Keratinocyte (primary cell): ENCODE data around the gene MAX. TPM values are rescaled to one million over a fixed set of nuclear protein-coding genes. Genes with fewer than 3 reads are reported as not detected.

ENCODE experiments used
- DNase-seq: peaks from one replicate; pipeline ENCODE4 v3.0.0-alpha.2; 2011; ENCODE audit warnings: low read depth, missing footprints, low spot score
- FAIRE-seq: peaks from 2 replicates; lab custom pipeline; 2011; peaks lifted over from hg19 to GRCh38; lab: Jason Lieb, UNC
- H2AFZ ChIP-seq: 2 replicates; pipeline ENCODE4 v1.6.0; 2012; ENCODE audit warnings: low read length, control low read depth, inconsistent platforms; ENCODE audit not compliant: control insufficient read depth
- H3K27ac ChIP-seq: 2 replicates; pipeline ENCODE4 v1.5.1; 2011; ENCODE audit warnings: low read length; ENCODE audit not compliant: control insufficient read depth, insufficient read depth
- H3K27me3 ChIP-seq: 3 replicates; pipeline ENCODE4 v1.6.0; 2011; ENCODE audit warnings: low read length; ENCODE audit not compliant: control insufficient read depth, insufficient read depth; ENCODE audit errors: extremely low read depth
- H3K36me3 ChIP-seq, 2 experiments: 2 replicates in 1 of 2; 3 replicates in 1 of 2; pipeline ENCODE4 v1.5.1; 2011; ENCODE audit warnings: low read length in 2 of 2, mild to moderate bottlenecking in 1 of 2; ENCODE audit not compliant: control insufficient read depth in 2 of 2, insufficient read depth in 2 of 2; ENCODE audit errors: extremely low read depth in 1 of 2
- H3K4me1 ChIP-seq: 3 replicates; pipeline ENCODE4 v1.5.1; 2011; ENCODE audit warnings: low read length; ENCODE audit not compliant: control insufficient read depth, insufficient read depth; ENCODE audit errors: extremely low read depth
- H3K4me2 ChIP-seq: 3 replicates; pipeline ENCODE4 v1.6.0; 2011; ENCODE audit warnings: low read depth, low read length; ENCODE audit not compliant: control insufficient read depth, insufficient read depth; ENCODE audit errors: extremely low read depth
- H3K4me3 ChIP-seq, 3 experiments: fragments of 200-600 bp in 1 of 3; sonication (generic) in 1 of 3; 2 replicates in 2 of 3; 3 replicates in 1 of 3; pipeline ENCODE4 v1.5.1; 2011 to 2016; ENCODE audit warnings: low read length in 3 of 3, mild to moderate bottlenecking in 3 of 3, control low read depth in 2 of 3, inconsistent platforms in 1 of 3, low read depth in 1 of 3, mixed read lengths in 1 of 3, mixed run types in 1 of 3, moderate library complexity in 1 of 3; ENCODE audit not compliant: control insufficient read depth in 2 of 3, insufficient read depth in 2 of 3; ENCODE audit errors: extremely low read depth in 1 of 3
- H3K79me2 ChIP-seq: 2 replicates; pipeline ENCODE4 v1.6.0; 2012; ENCODE audit warnings: low read length; ENCODE audit not compliant: control insufficient read depth, insufficient read depth
- H3K9ac ChIP-seq: 3 replicates; pipeline ENCODE4 v1.6.0; 2011; ENCODE audit warnings: low read length; ENCODE audit not compliant: control insufficient read depth, insufficient read depth; ENCODE audit errors: extremely low read depth
- H3K9me1 ChIP-seq: 3 replicates; pipeline ENCODE4 v1.6.0; 2011; ENCODE audit warnings: low read length; ENCODE audit not compliant: control insufficient read depth, insufficient read depth; ENCODE audit errors: extremely low read depth
- H3K9me3 ChIP-seq: 2 replicates; pipeline ENCODE4 v1.5.1; 2012; ENCODE audit warnings: low read depth, low read length; ENCODE audit not compliant: control insufficient read depth
- H4K20me1 ChIP-seq: 3 replicates; pipeline ENCODE4 v1.6.0; 2011; ENCODE audit warnings: low read length; ENCODE audit not compliant: control insufficient read depth, insufficient read depth; ENCODE audit errors: extremely low read depth
- EZH2 ChIP-seq: IDR thresholded peaks from one replicate; pipeline ENCODE4 v1.6.1; 2012; ENCODE audit warnings: inconsistent platforms, mild to moderate bottlenecking, low read length, moderate library complexity
- dilution Hi-C: fragments of 300-500 bp; cut with MboI; formaldehyde crosslinking; loops from one replicate; pipeline ENCODE4 v1.7.0; 2020; ENCODE audit warnings: low sequenced_read_pairs; ENCODE audit not compliant: extremely low pct_ligation_motif_present
- polyA plus RNA-seq, 5 experiments: library from polyadenylated mRNA; depleted of rRNA in 3 of 5; stranded (reverse) in 3 of 5; stranded (forward) in 1 of 5; unstranded in 1 of 5; fragments of >200 nt; gene quantifications; 1 replicate in 1 of 5; 2 replicates in 3 of 5; 3 replicates in 1 of 5; pipeline versions ENCODE4 v1.2.1 to v1.2.3, GENCODE V29; 2011 to 2012; ENCODE audit warnings: missing spikeins in 2 of 5, low read depth in 1 of 5, low replicate concordance in 1 of 5
- TF ChIP-seq, protein P1 (sequence below), 3 experiments: IDR thresholded peaks in 1 of 3; conservative IDR thresholded peaks in 1 of 3; optimal IDR thresholded peaks in 1 of 3; 2 replicates in 2 of 3; 3 replicates in 1 of 3; pipeline versions ENCODE3 to v1.5.1; 2011; ENCODE audit warnings: low read length in 3 of 3, mild to moderate bottlenecking in 3 of 3, moderate library complexity in 2 of 3, control low read depth in 1 of 3, inconsistent platforms in 1 of 3; ENCODE audit not compliant: insufficient read depth in 2 of 3; ENCODE audit errors: extremely low read depth in 1 of 3

The MAX gene
- polyA plus RNA-seq, 1 donor (not counting 4 experiments of a cell fraction or from before 2014, with no cell fraction given) = 65.2 TPM

DNA sequence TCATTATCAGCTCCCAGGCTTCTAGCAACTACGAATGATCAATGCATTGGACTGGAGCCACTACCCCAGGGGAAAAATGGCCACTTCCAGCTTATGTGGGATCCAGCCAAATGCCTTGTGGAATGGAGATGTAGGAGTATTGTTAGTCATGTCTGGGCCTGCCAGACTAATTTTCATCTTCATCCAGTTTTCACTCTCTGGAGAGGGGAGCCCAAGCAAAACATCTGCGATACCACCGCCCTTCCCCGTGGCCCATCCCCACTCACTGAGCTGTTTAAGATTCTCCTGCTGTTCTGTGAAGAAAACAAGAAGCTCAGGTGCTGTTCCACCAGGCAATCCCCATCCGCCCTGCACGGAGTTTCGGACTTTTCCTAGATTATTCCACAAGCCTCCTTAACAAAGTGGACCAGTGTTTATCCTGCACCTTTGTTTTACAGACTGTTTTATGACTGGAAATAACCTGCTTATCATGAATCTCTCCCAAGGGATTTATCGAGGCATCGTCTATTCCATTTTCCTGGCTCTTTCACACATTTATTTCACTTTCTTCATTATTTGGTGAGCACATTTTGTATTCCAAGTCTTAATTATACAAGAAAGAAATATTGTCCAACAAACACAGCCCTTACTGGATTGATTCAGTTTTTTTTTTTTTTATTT is 35.5 kb upstream of the MAX start:
- H3K27me3 ChIP-seq = no peaks in the 10 kb centered on the region
- no peak overlapping the region for H3K9ac ChIP-seq
- H3K9me3 ChIP-seq = no peaks in the 10 kb centered on the region
- TF ChIP-seq, protein P1, sequence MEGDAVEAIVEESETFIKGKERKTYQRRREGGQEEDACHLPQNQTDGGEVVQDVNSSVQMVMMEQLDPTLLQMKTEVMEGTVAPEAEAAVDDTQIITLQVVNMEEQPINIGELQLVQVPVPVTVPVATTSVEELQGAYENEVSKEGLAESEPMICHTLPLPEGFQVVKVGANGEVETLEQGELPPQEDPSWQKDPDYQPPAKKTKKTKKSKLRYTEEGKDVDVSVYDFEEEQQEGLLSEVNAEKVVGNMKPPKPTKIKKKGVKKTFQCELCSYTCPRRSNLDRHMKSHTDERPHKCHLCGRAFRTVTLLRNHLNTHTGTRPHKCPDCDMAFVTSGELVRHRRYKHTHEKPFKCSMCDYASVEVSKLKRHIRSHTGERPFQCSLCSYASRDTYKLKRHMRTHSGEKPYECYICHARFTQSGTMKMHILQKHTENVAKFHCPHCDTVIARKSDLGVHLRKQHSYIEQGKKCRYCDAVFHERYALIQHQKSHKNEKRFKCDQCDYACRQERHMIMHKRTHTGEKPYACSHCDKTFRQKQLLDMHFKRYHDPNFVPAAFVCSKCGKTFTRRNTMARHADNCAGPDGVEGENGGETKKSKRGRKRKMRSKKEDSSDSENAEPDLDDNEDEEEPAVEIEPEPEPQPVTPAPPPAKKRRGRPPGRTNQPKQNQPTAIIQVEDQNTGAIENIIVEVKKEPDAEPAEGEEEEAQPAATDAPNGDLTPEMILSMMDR (optimal IDR thresholded peaks at IDR 0.05 in 1 of 3, IDR thresholded peaks at IDR 0.05 in 1 of 3, conservative IDR thresholded peaks at IDR 0.05 in 1 of 3; ENCODE audit: extremely low read depth in 1 of 3, insufficient read depth in 2 of 3, low read length in 3 of 3) = no peak
- TF ChIP-seq EZH2 = no peak
- H3K36me3 ChIP-seq = no peaks in the 10 kb centered on the region
- dilution Hi-C loops = no loop called here
- no peaks in the 10 kb centered on the region for H4K20me1 ChIP-seq
- no peaks in the 10 kb centered on the region for H3K9me1 ChIP-seq
- peak overlapping the region; percentile 66 for H2AFZ ChIP-seq
- no peak overlapping the region for H3K27ac ChIP-seq
- FAIRE-seq (peak; percentile 90), DNase-seq (no peak)
- H3K4me2 ChIP-seq = peak overlapping the region; percentile 25
- H3K4me1 ChIP-seq = peaks cover 8% of the 10 kb centered on the region
- H3K79me2 ChIP-seq = no peaks in the 10 kb centered on the region
- no peak overlapping the region for H3K4me3 ChIP-seq

DNA sequence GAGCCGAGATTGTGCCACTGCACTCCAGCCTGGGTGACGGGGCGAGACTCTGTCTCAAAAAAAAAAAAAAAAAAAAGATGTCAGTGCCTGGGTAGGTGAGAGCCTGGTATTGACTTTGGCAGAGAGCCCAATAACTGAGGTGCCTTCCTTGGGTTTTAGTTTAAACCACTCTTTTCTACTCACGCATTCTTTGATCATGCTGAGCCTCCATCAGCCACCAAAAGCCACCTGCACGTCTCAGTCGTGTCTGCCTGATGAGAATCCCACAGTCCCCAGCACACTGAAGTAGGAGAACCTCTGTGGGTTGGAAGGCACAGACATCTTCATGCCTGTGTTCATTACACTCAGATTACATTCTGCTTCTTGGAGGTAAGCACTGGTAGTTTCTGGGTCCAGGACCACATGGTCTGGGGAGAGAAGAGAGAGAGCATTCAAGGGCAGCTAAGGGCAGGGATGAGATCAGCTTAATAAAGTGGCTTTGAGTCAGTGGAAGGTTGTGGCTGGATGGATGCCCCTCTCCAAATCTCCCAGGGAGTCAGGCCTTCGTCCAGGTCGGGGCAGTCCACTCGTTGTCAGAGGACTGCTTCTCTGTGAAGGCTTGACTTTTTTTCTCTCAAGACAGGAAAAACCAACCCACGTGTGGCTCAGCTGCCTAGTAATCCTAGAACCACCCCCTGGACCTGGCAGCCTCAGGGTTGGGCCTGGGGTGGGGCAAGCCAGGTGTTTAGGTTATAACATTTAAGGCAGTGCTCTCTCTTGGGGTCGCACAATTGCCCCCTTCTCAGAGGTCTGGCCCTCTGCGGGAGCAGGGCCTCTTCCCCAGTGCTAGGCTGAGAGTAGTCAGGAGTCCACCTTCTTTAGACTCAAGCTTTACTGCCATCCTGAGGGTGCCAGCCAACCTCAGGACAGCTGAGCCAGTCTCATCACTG is 32.6 kb upstream of the MAX start:
- no peaks in the 10 kb centered on the region for H4K20me1 ChIP-seq
- no peaks in the 10 kb centered on the region for H3K36me3 ChIP-seq
- no peak overlapping the region for H3K4me3 ChIP-seq
- no peak overlapping the region for H3K27ac ChIP-seq
- TF ChIP-seq EZH2 = no peak
- TF ChIP-seq, protein P1 (optimal IDR thresholded peaks at IDR 0.05 in 1 of 3, IDR thresholded peaks at IDR 0.05 in 1 of 3, conservative IDR thresholded peaks at IDR 0.05 in 1 of 3; ENCODE audit: extremely low read depth in 1 of 3, insufficient read depth in 2 of 3, low read length in 3 of 3) = no peak
- no peaks in the 10 kb centered on the region for H3K9me1 ChIP-seq
- H2AFZ ChIP-seq = peak overlapping the region; percentile 42
- dilution Hi-C loops = no loop called here
- DNase-seq (no peak), FAIRE-seq (no peak)
- no peaks in the 10 kb centered on the region for H3K79me2 ChIP-seq
- H3K9me3 ChIP-seq = no peaks in the 10 kb centered on the region
- no peak overlapping the region for H3K9ac ChIP-seq
- H3K4me1 ChIP-seq = peaks cover 20% of the 10 kb centered on the region
- H3K27me3 ChIP-seq = no peaks in the 10 kb centered on the region
- no peak overlapping the region for H3K4me2 ChIP-seq
